ENCODE results near the gene CD74. TPM values are rescaled to one million over a fixed set of nuclear protein-coding genes. Genes with fewer than 3 reads are reported as not detected.

Gene CD74
- total and polyA plus RNA-seq, 10 of the 15 experiments (the other 5 are each of a cell fraction or from before 2014, with no cell fraction given), result 1,387 to 11,063 (median 3,922) TPM

DNA sequence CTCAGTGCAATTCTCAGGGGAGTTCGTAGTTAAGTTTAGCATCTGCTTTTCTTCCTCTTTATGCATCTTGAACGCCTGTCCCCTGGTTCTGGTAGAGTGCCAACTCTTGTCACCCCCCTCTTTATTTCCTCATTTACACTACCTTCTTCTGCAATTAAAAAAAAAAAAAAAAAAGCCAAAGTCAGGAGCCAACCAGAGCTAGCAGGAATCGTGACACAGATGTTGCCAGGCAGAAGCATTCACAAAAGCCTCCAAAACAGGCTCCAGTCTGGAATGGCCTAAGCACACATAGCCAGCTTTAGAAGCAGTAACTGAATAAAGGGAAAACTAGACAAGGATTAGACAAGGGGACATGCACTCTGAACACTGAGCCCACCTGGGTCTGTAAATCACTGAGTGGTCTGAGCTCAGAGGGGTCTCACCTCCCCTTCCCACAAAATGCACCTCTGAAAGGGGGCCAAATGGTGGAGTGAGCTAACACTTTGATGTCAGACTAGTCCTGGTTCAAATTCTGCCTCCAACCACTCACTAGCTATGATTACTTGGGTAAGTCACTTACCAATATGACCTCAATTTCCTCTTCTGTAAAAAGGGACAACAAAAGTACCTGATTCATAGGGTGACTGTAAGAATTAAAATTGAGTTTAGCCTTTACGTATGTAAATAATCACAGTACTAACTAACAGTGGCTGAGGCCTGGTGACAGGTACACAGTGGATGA, 2.0 kb downstream of the CD74 start:
- in situ Hi-C loops (cut with MboI), result no loop called here
- CTCF ChIA-PET, result interaction anchor here (0.9 to 3.0 kb wide), 9 partner anchors 9 to 47 kb away, joined by 3 to 35 read pairs (median 4); no protein-coding TSS in a partner anchor
- RAD21 ChIA-PET (ENCODE audit: unreplicated experiment), result interaction anchor here (0.7 to 5.3 kb wide), 12 partner anchors 9 to 77 kb away, joined by 3 to 49 read pairs (median 6); partner anchors contain the start of gene RPS14
- peak; percentile 0; the same call in 1 of the 3 replicates for ATAC-seq
- Histone ChIP-seq H3K9me3 (replicated peaks; ENCODE audit: control insufficient read depth, insufficient read depth, low read length) (no peaks in the 10 kb centered on the region), H3K36me3 (ENCODE audit: control insufficient read depth in 2 of 2, insufficient read depth in 2 of 2, low read length in 1 of 2) (peaks cover 20 to 30% of the 10 kb centered on the region in 2 experiments), H4K20me1 (ENCODE audit: control insufficient read depth, insufficient read depth) (peaks cover 36% of the 10 kb centered on the region), H3K4me3 (peak overlapping the region; percentile 99), H2AFZ (ENCODE audit: control insufficient read depth, low read depth, low read length) (no peak overlapping the region), H3K4me2 (ENCODE audit: control insufficient read depth, insufficient read depth) (peak overlapping the region; percentile 68), H3K79me2 (ENCODE audit: control insufficient read depth, insufficient read depth, low read length) (peaks cover 85% of the 10 kb centered on the region), H3K27me3 (replicated peaks in 1 of 2; ENCODE audit: control insufficient read depth in 2 of 2, insufficient read depth in 2 of 2, low read length in 1 of 2) (no peaks in the 10 kb centered on the region), H3K27ac (ENCODE audit: control insufficient read depth, insufficient read depth) (peak overlapping the region; percentile 100), H3K9ac (ENCODE audit: control insufficient read depth, insufficient read depth, low read length) (peak overlapping the region; percentile 100), H3K4me1 (ENCODE audit: control insufficient read depth, insufficient read depth, low read length) (peaks cover 39% of the 10 kb centered on the region)
- no TSS peak for BruUV-seq (replicated peaks)
- FAIRE-seq, result no peak
- POLR2A ChIA-PET, result interaction anchor here (0.6 to 5.0 kb wide), 22 partner anchors 8 to 849 kb away, joined by 3 to 44 read pairs (median 6); no protein-coding TSS in a partner anchor
- WGBS (ENCODE audit: insufficient coverage, insufficient replicate concordance, low lambda C conversion rate, missing lambda C conversion rate), result 2% methylated on average over 4 of the region's 4 CpGs
- intact Hi-C loops (cut with micrococcal nuclease; ENCODE audit: unreplicated experiment), result loop anchor here (10.0 kb wide), 2 partner anchors 744 to 1606 kb away; partner anchors contain the start of gene ANXA6
- DNase-seq (ENCODE audit: low read depth, low spot score), result peak; percentile 71
- SMC1A ChIA-PET (ENCODE audit: uncharacterized antibody, unreplicated experiment), result interaction anchor here (0.8 to 3.5 kb wide), 11 partner anchors 10 to 216 kb away, joined by 3 to 23 read pairs (median 4); no protein-coding TSS in a partner anchor
- TF ChIP-seq MTA3 (IDR thresholded peaks at IDR 0.05; ENCODE audit: borderline replicate concordance, low read length) (no peak), YY1 (IDR thresholded peaks at IDR 0.05; ENCODE audit: low read depth, low read length) (0 out of 2 replicates have a peak, but pooled peaks have one; percentile 29), BHLHE40 (IDR thresholded peaks at IDR 0.05; ENCODE audit: borderline replicate concordance in 1 of 2, low read depth in 2 of 2, low read length in 1 of 2) (peak in 1 of 2 experiments; percentile 43; a peak in 1 of 4 replicates), CHD1 (IDR thresholded peaks at IDR 0.05; ENCODE audit: low read depth, low read length) (peak; percentile 41; the same call in 1 of the 2 replicates), TBL1XR1 (IDR thresholded peaks at IDR 0.05; ENCODE audit: low read depth, low read length) (peak; percentile 58; the same call in 1 of the 2 replicates), SP1 (IDR thresholded peaks at IDR 0.05; ENCODE audit: low read depth, low read length) (no peak), MYC (IDR thresholded peaks at IDR 0.05; ENCODE audit: insufficient read depth, insufficient read length, insufficient replicate concordance, low read length, severe bottlenecking) (no peak), SMAD1 (IDR thresholded peaks at IDR 0.05; ENCODE audit: low read depth, partially characterized antibody) (peak; percentile 71), SREBF1 (IDR thresholded peaks at IDR 0.05; ENCODE audit: low read length) (no peak), BMI1 (IDR thresholded peaks at IDR 0.05; ENCODE audit: borderline replicate concordance) (peak; percentile 67; the same call in 1 of the 2 replicates), RFX5 (IDR thresholded peaks at IDR 0.05; ENCODE audit: low read depth, low read length) (peak; percentile 99)
- TF ChIP-seq, protein P1, sequence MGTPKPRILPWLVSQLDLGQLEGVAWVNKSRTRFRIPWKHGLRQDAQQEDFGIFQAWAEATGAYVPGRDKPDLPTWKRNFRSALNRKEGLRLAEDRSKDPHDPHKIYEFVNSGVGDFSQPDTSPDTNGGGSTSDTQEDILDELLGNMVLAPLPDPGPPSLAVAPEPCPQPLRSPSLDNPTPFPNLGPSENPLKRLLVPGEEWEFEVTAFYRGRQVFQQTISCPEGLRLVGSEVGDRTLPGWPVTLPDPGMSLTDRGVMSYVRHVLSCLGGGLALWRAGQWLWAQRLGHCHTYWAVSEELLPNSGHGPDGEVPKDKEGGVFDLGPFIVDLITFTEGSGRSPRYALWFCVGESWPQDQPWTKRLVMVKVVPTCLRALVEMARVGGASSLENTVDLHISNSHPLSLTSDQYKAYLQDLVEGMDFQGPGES (IDR thresholded peaks at IDR 0.05), result 0 out of 2 replicates have a peak, but pooled peaks have one; percentile 5
- TF ChIP-seq, protein P2, sequence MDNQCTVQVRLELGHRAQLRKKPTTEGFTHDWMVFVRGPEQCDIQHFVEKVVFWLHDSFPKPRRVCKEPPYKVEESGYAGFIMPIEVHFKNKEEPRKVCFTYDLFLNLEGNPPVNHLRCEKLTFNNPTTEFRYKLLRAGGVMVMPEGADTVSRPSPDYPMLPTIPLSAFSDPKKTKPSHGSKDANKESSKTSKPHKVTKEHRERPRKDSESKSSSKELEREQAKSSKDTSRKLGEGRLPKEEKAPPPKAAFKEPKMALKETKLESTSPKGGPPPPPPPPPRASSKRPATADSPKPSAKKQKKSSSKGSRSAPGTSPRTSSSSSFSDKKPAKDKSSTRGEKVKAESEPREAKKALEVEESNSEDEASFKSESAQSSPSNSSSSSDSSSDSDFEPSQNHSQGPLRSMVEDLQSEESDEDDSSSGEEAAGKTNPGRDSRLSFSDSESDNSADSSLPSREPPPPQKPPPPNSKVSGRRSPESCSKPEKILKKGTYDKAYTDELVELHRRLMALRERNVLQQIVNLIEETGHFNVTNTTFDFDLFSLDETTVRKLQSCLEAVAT (IDR thresholded peaks at IDR 0.05), result peak; percentile 95
- TF ChIP-seq, protein P3, sequence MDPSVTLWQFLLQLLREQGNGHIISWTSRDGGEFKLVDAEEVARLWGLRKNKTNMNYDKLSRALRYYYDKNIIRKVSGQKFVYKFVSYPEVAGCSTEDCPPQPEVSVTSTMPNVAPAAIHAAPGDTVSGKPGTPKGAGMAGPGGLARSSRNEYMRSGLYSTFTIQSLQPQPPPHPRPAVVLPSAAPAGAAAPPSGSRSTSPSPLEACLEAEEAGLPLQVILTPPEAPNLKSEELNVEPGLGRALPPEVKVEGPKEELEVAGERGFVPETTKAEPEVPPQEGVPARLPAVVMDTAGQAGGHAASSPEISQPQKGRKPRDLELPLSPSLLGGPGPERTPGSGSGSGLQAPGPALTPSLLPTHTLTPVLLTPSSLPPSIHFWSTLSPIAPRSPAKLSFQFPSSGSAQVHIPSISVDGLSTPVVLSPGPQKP (IDR thresholded peaks at IDR 0.05; ENCODE audit: low read depth, low read length), result no peak
- TF ChIP-seq, protein P4, sequence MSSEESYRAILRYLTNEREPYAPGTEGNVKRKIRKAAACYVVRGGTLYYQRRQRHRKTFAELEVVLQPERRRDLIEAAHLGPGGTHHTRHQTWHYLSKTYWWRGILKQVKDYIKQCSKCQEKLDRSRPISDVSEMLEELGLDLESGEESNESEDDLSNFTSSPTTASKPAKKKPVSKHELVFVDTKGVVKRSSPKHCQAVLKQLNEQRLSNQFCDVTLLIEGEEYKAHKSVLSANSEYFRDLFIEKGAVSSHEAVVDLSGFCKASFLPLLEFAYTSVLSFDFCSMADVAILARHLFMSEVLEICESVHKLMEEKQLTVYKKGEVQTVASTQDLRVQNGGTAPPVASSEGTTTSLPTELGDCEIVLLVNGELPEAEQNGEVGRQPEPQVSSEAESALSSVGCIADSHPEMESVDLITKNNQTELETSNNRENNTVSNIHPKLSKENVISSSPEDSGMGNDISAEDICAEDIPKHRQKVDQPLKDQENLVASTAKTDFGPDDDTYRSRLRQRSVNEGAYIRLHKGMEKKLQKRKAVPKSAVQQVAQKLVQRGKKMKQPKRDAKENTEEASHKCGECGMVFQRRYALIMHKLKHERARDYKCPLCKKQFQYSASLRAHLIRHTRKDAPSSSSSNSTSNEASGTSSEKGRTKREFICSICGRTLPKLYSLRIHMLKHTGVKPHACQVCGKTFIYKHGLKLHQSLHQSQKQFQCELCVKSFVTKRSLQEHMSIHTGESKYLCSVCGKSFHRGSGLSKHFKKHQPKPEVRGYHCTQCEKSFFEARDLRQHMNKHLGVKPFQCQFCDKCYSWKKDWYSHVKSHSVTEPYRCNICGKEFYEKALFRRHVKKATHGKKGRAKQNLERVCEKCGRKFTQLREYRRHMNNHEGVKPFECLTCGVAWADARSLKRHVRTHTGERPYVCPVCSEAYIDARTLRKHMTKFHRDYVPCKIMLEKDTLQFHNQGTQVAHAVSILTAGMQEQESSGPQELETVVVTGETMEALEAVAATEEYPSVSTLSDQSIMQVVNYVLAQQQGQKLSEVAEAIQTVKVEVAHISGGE (CRISPR knock-in tag; IDR thresholded peaks at IDR 0.05), result peak; percentile 57

Data from GM12878 (cell line).